HCT116 (cell line): ENCODE data around the gene BBS9. TPM values are rescaled to one million over a fixed set of nuclear protein-coding genes. Genes with fewer than 3 reads are reported as not detected.

Experiments
- ATAC-seq: fragments of 200-7000 bp; cut with Tn5 transposase; 2 replicates; pipeline ENCODE4 v1.9.1; 2020; ENCODE audit warnings: mild to moderate bottlenecking, moderate library complexity
- BruUV-seq: library from RNA; stranded (reverse); fragments of 400-500 nt; replicated peaks from 2 replicates; lab custom pipeline; 2021; lab: Mats Ljungman, UMichigan
- CTCF ChIA-PET: fragments of 300-600 bp; sonication (Branson Sonifier 250); formaldehyde crosslinking; loops from one replicate; lab custom pipeline; 2021; ENCODE audit warnings: antibody characterized with exemption; lab: Charles Lee
- POLR2A ChIA-PET: fragments of 300-600, 350-600 bp; sonication (Branson Sonifier 250); formaldehyde crosslinking; loops from one replicate; lab custom pipeline; 2021; ENCODE audit warnings: antibody characterized with exemption; lab: Charles Lee
- RAD21 ChIA-PET, 2 experiments: fragments of 300-600 bp; sonication (Branson Sonifier 250); formaldehyde crosslinking; loops; one replicate each; lab custom pipeline; 2023; ENCODE audit warnings: low total read pairs in 2 of 2; ENCODE audit not compliant: uncharacterized antibody in 2 of 2, unreplicated experiment in 2 of 2, low non-redundant PET in 1 of 2; lab: Charles Lee
- DNase-seq: peaks from one replicate; pipeline ENCODE4 v3.0.0-alpha.2; 2010; ENCODE audit warnings: low read depth, low spot score
- H2AFZ ChIP-seq: fragments of 200-600 bp; shearing (Covaris generic), sonication (generic); 2 replicates; pipeline ENCODE4 v1.6.1; 2017; ENCODE audit warnings: low read depth, mixed run types, mixed read lengths, antibody characterized with exemption, low read length; ENCODE audit not compliant: poor library complexity, severe bottlenecking
- H3K27ac ChIP-seq: 2 replicates; pipeline ENCODE4 v1.5.1; 2012; ENCODE audit warnings: low read depth, low read length
- H3K27me3 ChIP-seq: fragments of 200-600 bp; sonication (generic); 2 replicates; pipeline ENCODE4 v1.6.1; 2016; ENCODE audit warnings: mixed run types, low read length, mixed read lengths; ENCODE audit not compliant: insufficient read depth
- H3K36me3 ChIP-seq, 2 experiments: fragments of 200-500 bp in 1 of 2; fragments of 200-600 bp in 1 of 2; sonication (Bioruptor generic) in 1 of 2; sonication (generic) in 1 of 2; 2 replicates each; pipeline versions ENCODE4 v1.5.1 to v1.6.1; 2014 to 2016; ENCODE audit warnings: low read length in 2 of 2, inconsistent platforms in 1 of 2, mixed read lengths in 1 of 2, mixed run types in 1 of 2; ENCODE audit not compliant: insufficient read depth in 2 of 2, control insufficient read depth in 1 of 2
- H3K4me1 ChIP-seq, 2 experiments: fragments of 200-600 bp in 1 of 2; sonication (generic) in 1 of 2; 2 replicates each; pipeline versions ENCODE4 v1.5.1 to v1.6.1; 2012 to 2017; ENCODE audit warnings: low read length in 2 of 2, inconsistent platforms in 1 of 2, mild to moderate bottlenecking in 1 of 2, mixed read lengths in 1 of 2, mixed run types in 1 of 2, moderate library complexity in 1 of 2; ENCODE audit not compliant: insufficient read depth in 2 of 2, control insufficient read depth in 1 of 2
- H3K4me2 ChIP-seq: fragments of 200-600 bp; sonication (generic); 2 replicates; pipeline ENCODE4 v1.6.1; 2017; ENCODE audit warnings: mixed run types, low read length, mixed read lengths
- H3K4me3 ChIP-seq, 2 experiments: fragments of 200-600 bp in 1 of 2; sonication (generic) in 1 of 2; replicated peaks in 1 of 2; 2 replicates each; pipeline ENCODE4 v1.5.1; 2011 to 2016; ENCODE audit warnings: low read length in 2 of 2, control low read depth in 1 of 2, low read depth in 1 of 2, mild to moderate bottlenecking in 1 of 2, mixed read lengths in 1 of 2, mixed run types in 1 of 2
- H3K79me2 ChIP-seq: fragments of 200-600 bp; sonication (generic); 2 replicates; pipeline ENCODE4 v1.6.1; 2017; ENCODE audit warnings: mild to moderate bottlenecking, mixed run types, low read length, moderate library complexity, mixed read lengths; ENCODE audit not compliant: insufficient read depth
- H3K9ac ChIP-seq: fragments of 200-600 bp; sonication (generic); 2 replicates; pipeline ENCODE4 v1.6.1; 2016; ENCODE audit warnings: low read length, mixed read lengths
- H3K9me2 ChIP-seq: fragments of 200-600 bp; sonication (generic), shearing (Covaris generic); 2 replicates; pipeline ENCODE4 v1.6.1; 2017; ENCODE audit warnings: mixed run types, mild to moderate bottlenecking, moderate library complexity; ENCODE audit not compliant: insufficient read depth
- H3K9me3 ChIP-seq, 2 experiments: fragments of 200-500 bp in 1 of 2; fragments of 200-600 bp in 1 of 2; sonication (Bioruptor generic) in 1 of 2; sonication (generic) in 1 of 2; 2 replicates each; pipeline ENCODE4 v1.6.1; 2014 to 2017; ENCODE audit warnings: low read length in 2 of 2, mixed read lengths in 2 of 2, inconsistent platforms in 1 of 2, low read depth in 1 of 2, mild to moderate bottlenecking in 1 of 2, mixed run types in 1 of 2, moderate library complexity in 1 of 2; ENCODE audit not compliant: control insufficient read depth in 1 of 2, insufficient read depth in 1 of 2
- H4K20me1 ChIP-seq: fragments of 200-600 bp; sonication (generic), shearing (Covaris generic); 2 replicates; pipeline ENCODE4 v1.6.1; 2017; ENCODE audit warnings: mixed run types, mild to moderate bottlenecking, moderate library complexity; ENCODE audit not compliant: insufficient read depth
- ATF3 ChIP-seq: IDR thresholded peaks from 2 replicates; pipeline ENCODE4 v1.6.1; 2012
- CBX3 ChIP-seq: IDR thresholded peaks from 2 replicates; pipeline ENCODE4 v1.6.1; 2012; ENCODE audit warnings: low read depth
- CEBPB ChIP-seq: IDR thresholded peaks from 2 replicates; pipeline ENCODE4 v1.6.1; 2012; ENCODE audit warnings: low read depth
- CTCF ChIP-seq, 3 experiments: fragments of 200-600 bp in 1 of 3; sonication (generic) in 1 of 3; IDR thresholded peaks in 2 of 3; conservative IDR thresholded peaks in 1 of 3; 2 replicates each; pipeline ENCODE4 v1.5.1; 2012 to 2017; ENCODE audit warnings: low read depth in 2 of 3, low read length in 2 of 3, antibody characterized with exemption in 1 of 3, borderline replicate concordance in 1 of 3, control low read depth in 1 of 3, mild to moderate bottlenecking in 1 of 3, mixed read lengths in 1 of 3, mixed run types in 1 of 3, moderate library complexity in 1 of 3; ENCODE audit not compliant: insufficient read depth in 1 of 3
- EGR1 ChIP-seq: IDR thresholded peaks from 2 replicates; pipeline ENCODE4 v1.6.1; 2012; ENCODE audit warnings: low read depth
- EZH2 ChIP-seq: fragments of 200-600 bp; sonication (generic); IDR thresholded peaks from 2 replicates; pipeline ENCODE4 v1.6.1; 2017; ENCODE audit warnings: antibody characterized with exemption, mixed run types
- POLR2A ChIP-seq: IDR thresholded peaks from 2 replicates; pipeline ENCODE4 v1.7.0; 2011; ENCODE audit warnings: borderline replicate concordance; ENCODE audit not compliant: insufficient read depth, insufficient read length; ENCODE audit errors: extremely low read depth
- POLR2AphosphoS5 ChIP-seq: IDR thresholded peaks from 2 replicates; pipeline ENCODE4 v1.6.1; 2011; ENCODE audit warnings: mild to moderate bottlenecking, low read depth, low read length, moderate library complexity
- RAD21 ChIP-seq: IDR thresholded peaks from 2 replicates; pipeline ENCODE4 v1.6.1; 2012; ENCODE audit warnings: low read depth, mild to moderate bottlenecking
- SIN3A ChIP-seq: IDR thresholded peaks from 2 replicates; pipeline ENCODE4 v1.6.1; 2012; ENCODE audit warnings: low read depth
- TCF7L2 ChIP-seq: IDR thresholded peaks from 2 replicates; pipeline ENCODE4 v1.7.0; 2011; ENCODE audit warnings: borderline replicate concordance, inconsistent platforms; ENCODE audit not compliant: insufficient read depth, insufficient read length; ENCODE audit errors: extremely low read depth
- intact Hi-C: fragments of 100-400 bp; cut with micrococcal nuclease; formaldehyde crosslinking; loops from 2 replicates; pipeline ENCODE4 v1.10.0; 2022
- total RNA-seq: library from RNA; stranded (reverse); gene quantifications from one replicate; pipeline ENCODE4 v1.2.1, GENCODE V29; 2021; ENCODE audit not compliant: unreplicated experiment
- TF ChIP-seq, protein P1 (sequence below): IDR thresholded peaks from 2 replicates; pipeline ENCODE4 v1.6.1; 2012

Gene BBS9
- total RNA-seq, 1 experiment from 2014 or later = 7.1 TPM

- TF ChIP-seq POLR2A (no peak), EZH2 (no peak), POLR2AphosphoS5 (no peak), CTCF (IDR thresholded peaks at IDR 0.05 in 2 of 3, conservative IDR thresholded peaks at IDR 0.05 in 1 of 3; ENCODE audit: borderline replicate concordance in 1 of 3, insufficient read depth in 1 of 3, low read depth in 2 of 3, low read length in 2 of 3) (no peak), EGR1 (no peak), CBX3 (no peak), TCF7L2 (no peak), CEBPB (no peak), SIN3A (no peak), RAD21 (no peak), ATF3 (no peak)
- TF ChIP-seq, protein P1, sequence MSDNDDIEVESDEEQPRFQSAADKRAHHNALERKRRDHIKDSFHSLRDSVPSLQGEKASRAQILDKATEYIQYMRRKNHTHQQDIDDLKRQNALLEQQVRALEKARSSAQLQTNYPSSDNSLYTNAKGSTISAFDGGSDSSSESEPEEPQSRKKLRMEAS = no peak
Observed at GRCh38 chr7:33601101-33601500, 471.7 kb downstream of the BBS9 start.

More at GRCh38 chr7:33601101-33601500, 471.7 kb downstream of the BBS9 start:
- no peaks in the 10 kb centered on the region for H3K27me3 ChIP-seq
- ChIA-PET POLR2A (no interaction called here), CTCF (no interaction called here), RAD21 (no interaction called here)
- no peaks in the 10 kb centered on the region for H3K4me1 ChIP-seq
- no peaks in the 10 kb centered on the region for H3K79me2 ChIP-seq
- no peak overlapping the region for H2AFZ ChIP-seq
- DNase-seq (no peak), ATAC-seq (no peak)
- intact Hi-C loops = no loop called here
- no TSS peak for BruUV-seq
- H3K36me3 ChIP-seq = no peaks in the 10 kb centered on the region
- H3K9me3 ChIP-seq = no peaks in the 10 kb centered on the region
- no peak overlapping the region for H3K9ac ChIP-seq
- no peaks in the 10 kb centered on the region for H4K20me1 ChIP-seq
- H3K4me3 ChIP-seq = no peak overlapping the region
- no peaks in the 10 kb centered on the region for H3K9me2 ChIP-seq
- no peak overlapping the region for H3K4me2 ChIP-seq
- H3K27ac ChIP-seq = no peak overlapping the region
